Gastrocnemius medialis (tissue), 4 donors: Measurements from ENCODE around the gene DNAJA2. TPM values are rescaled to one million over a fixed set of nuclear protein-coding genes. Genes with fewer than 3 reads are reported as not detected.
"Not testable (repeated sequence)": the region's sequence is repeated elsewhere in the genome, so short reads cannot be mapped to it uniquely, and the experiment has no call there.

Experiments used
- ATAC-seq, 2 donors: fragments of 150-250 bp; one replicate each; pipeline ENCODE4 v1.9.1; 2016
- DNase-seq, 2 donors: peaks; one replicate each; pipeline ENCODE4 v3.0.0-alpha.2; 2019
- H3K27ac ChIP-seq, 4 donors: fragments of 200-600 bp; sonication (generic); 1 replicate in 1 of 4; 2 replicates in 3 of 4; pipeline ENCODE4 v1.5.1; 2016 to 2018; ENCODE audit warnings: mild to moderate bottlenecking in 2 of 4, moderate library complexity in 1 of 4
- H3K27me3 ChIP-seq, 3 donors: fragments of 200-600 bp; sonication (generic) in 2 of 3; 1 replicate in 1 of 3; 2 replicates in 2 of 3; pipeline versions ENCODE4 v1.5.1 to v1.6.0; 2016 to 2019; ENCODE audit warnings: mild to moderate bottlenecking in 1 of 3, moderate library complexity in 1 of 3
- H3K36me3 ChIP-seq, 2 donors: fragments of 200-600 bp; sonication (generic) in 1 of 2; one replicate each; pipeline ENCODE4 v1.5.1; 2017 to 2018
- H3K4me1 ChIP-seq, 2 donors: fragments of 200-600 bp; sonication (generic) in 1 of 2; one replicate each; pipeline ENCODE4 v1.5.1; 2016 to 2017; ENCODE audit warnings: mild to moderate bottlenecking in 2 of 2
- H3K4me3 ChIP-seq, 4 donors: fragments of 200-600 bp; sonication (generic) in 3 of 4; 1 replicate in 1 of 4; 2 replicates in 3 of 4; pipeline ENCODE4 v1.5.1; 2016 to 2019; ENCODE audit warnings: mild to moderate bottlenecking in 2 of 4
- H3K9me3 ChIP-seq, 3 donors: fragments of 200-600 bp; sonication (generic) in 2 of 3; 1 replicate in 1 of 3; 2 replicates in 2 of 3; pipeline ENCODE4 v1.5.1; 2016 to 2019
- POLR2A ChIP-seq, 2 donors: fragments of 450-650 bp; IDR thresholded peaks; one replicate each; pipeline ENCODE4 v1.6.1; 2017; ENCODE audit warnings: antibody characterized with exemption in 2 of 2, mild to moderate bottlenecking in 2 of 2, moderate library complexity in 2 of 2
- in situ Hi-C, 4 donors: fragments of 200-750 bp; cut with MboI; loops; one replicate each; pipeline versions ENCODE4 v1.15.0 to v1.8.0; 2017; ENCODE audit warnings: low sequenced_read_pairs in 4 of 4
- intact Hi-C: fragments of 100-400 bp; cut with DNase I; formaldehyde crosslinking; loops from one replicate; pipeline ENCODE4 v1.15.1; 2023; ENCODE audit warnings: low total_unique reads
- total RNA-seq, 4 donors: library from RNA; depleted of rRNA; stranded (reverse); fragments of >200 nt; gene quantifications; one replicate each; pipeline versions ENCODE4 v1.1.0 to v1.2.3, GENCODE V29; 2016
- TF ChIP-seq, protein P1 (sequence below), 5 experiments: fragments of 450-650 bp in 3 of 5; fragments of 200-600 bp in 2 of 5; sonication (generic) in 2 of 5; IDR thresholded peaks in 4 of 5; conservative IDR thresholded peaks in 1 of 5; 1 replicate in 4 of 5; 2 replicates in 1 of 5; pipeline ENCODE4 v1.5.1; 2016 to 2019; ENCODE audit warnings: antibody characterized with exemption in 5 of 5, mild to moderate bottlenecking in 3 of 5, moderate library complexity in 3 of 5

The DNAJA2 gene
- total RNA-seq, 4 donors from 2014 or later: 57.4 to 79.6 (median 70.5) TPM

DNA sequence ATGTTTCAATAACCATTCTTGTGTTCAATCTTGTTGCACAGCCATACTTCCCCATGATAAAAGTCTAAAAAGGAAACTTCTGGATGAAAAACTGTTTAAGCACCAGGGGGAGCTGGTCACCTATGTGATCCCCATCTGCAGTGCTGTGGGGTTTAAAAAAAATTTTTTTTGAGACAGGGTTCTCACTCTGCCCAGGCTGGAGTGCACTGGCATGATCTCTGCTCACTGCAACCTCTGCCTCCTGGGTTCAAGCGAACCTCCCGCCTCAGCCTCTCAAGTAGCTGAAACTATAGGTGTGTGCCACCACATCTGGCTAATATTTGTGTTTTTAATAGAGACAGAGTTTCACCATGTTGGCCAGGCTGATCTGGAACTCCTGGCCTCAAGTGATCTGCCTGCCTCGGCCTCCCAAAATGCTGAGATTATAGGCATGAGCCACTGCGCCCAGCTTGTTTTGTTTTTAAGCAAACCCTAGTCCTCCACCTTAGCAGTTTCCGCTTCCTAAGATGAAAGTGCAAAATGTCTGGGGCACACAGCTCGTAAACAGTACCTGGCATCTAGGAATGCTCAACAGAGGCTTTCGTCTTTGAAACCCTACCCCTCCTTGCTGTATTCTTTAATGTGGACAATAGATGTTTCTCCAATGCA is 25.4 kb downstream of the DNAJA2 start:
- Histone ChIP-seq H3K9me3 (no peaks in the 10 kb centered on the region), H3K27me3 (no peaks in the 10 kb centered on the region), H3K27ac (no peak overlapping the region), H3K4me1 (no peaks in the 10 kb centered on the region), H3K4me3 (no peak overlapping the region), H3K36me3 (no peaks in the 10 kb centered on the region)
- TF ChIP-seq POLR2A (IDR thresholded peaks at IDR 0.05): no peak
- TF ChIP-seq, protein P1, sequence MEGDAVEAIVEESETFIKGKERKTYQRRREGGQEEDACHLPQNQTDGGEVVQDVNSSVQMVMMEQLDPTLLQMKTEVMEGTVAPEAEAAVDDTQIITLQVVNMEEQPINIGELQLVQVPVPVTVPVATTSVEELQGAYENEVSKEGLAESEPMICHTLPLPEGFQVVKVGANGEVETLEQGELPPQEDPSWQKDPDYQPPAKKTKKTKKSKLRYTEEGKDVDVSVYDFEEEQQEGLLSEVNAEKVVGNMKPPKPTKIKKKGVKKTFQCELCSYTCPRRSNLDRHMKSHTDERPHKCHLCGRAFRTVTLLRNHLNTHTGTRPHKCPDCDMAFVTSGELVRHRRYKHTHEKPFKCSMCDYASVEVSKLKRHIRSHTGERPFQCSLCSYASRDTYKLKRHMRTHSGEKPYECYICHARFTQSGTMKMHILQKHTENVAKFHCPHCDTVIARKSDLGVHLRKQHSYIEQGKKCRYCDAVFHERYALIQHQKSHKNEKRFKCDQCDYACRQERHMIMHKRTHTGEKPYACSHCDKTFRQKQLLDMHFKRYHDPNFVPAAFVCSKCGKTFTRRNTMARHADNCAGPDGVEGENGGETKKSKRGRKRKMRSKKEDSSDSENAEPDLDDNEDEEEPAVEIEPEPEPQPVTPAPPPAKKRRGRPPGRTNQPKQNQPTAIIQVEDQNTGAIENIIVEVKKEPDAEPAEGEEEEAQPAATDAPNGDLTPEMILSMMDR (IDR thresholded peaks at IDR 0.05 in 4 of 5, conservative IDR thresholded peaks at IDR 0.05 in 1 of 5): peak in 1 of 5 experiments; percentile 19
- no peak for ATAC-seq
- in situ Hi-C loops (no loop called here), intact Hi-C loops (loop anchor here (10.0 kb wide), 1 partner anchor 1217 kb away; no protein-coding TSS in a partner anchor)
- DNase-seq: no peak

- intact Hi-C loops: loop anchor here (10.0 kb wide), 1 partner anchor 1220 kb away; no protein-coding TSS in a partner anchor
- H3K4me3 ChIP-seq, in situ Hi-C loops: not testable (repeated sequence)
Observed at GRCh38 chr16:46944713-46945112, 28.8 kb downstream of the DNAJA2 start.

GRCh38 chr16:46937536-46937935 is 35.9 kb downstream of the DNAJA2 start:
- no peaks in the 10 kb centered on the region for H3K27me3 ChIP-seq
- no peak overlapping the region for H3K27ac ChIP-seq
- intact Hi-C loops: no loop called here
- TF ChIP-seq, protein P1 (IDR thresholded peaks at IDR 0.05 in 4 of 5, conservative IDR thresholded peaks at IDR 0.05 in 1 of 5): no peak
- no peak for TF ChIP-seq POLR2A (IDR thresholded peaks at IDR 0.05)
- H3K4me3 ChIP-seq: no peak overlapping the region
- DNase-seq: no peak
- no peaks in the 10 kb centered on the region for H3K4me1 ChIP-seq
- in situ Hi-C loops: no loop called here
- no peak for ATAC-seq
- H3K9me3 ChIP-seq: no peaks in the 10 kb centered on the region
- H3K36me3 ChIP-seq: no peaks in the 10 kb centered on the region

More at GRCh38 chr16:46944713-46945112, 28.8 kb downstream of the DNAJA2 start:
- not testable (repeated sequence) for H3K27ac ChIP-seq, H3K9me3 ChIP-seq, ATAC-seq, H3K27me3 ChIP-seq, DNase-seq, H3K4me1 ChIP-seq, H3K36me3 ChIP-seq

DNA sequence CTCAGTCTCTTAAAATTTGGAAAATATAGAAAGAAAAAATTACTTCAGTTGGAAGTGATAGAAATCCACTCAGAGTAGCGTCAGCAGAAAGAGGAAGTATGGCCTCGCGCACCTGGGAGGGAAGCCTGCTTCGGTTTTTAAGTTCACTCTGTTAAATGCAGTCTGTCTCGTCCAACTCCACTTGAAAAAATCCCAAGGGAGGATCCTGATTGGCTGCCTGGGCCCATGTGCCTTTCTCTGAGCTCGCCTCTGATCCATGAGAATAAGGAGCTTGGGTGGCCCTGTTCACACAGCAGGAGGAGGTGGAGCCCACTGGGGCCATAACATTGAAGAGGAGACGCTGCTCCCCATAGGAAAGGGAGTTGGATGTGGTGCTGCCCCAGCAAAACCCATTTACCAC is 40.7 kb downstream of the DNAJA2 start:
- peaks cover 0 to 5% of the 10 kb centered on the region in 2 donors for H3K36me3 ChIP-seq
- no peak for DNase-seq

DNA sequence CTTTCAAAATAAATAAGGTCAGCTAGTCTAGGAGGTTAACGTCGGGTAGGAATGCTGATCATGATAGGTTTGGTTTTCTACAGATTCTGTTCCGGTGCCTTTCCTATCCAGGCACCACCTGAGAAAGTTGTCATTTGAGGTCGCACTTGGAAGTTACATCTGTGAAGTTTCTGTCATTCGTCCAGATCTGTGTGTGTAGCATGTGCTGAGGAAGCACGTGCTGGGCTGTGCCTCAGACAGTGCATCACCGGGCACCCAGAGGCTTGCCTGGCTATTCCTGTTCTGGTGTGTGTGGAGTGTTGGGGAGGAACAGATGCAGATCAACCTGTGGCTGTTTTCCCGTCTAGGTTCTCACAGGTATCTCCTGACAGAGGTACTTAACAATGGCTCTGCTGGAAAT is 42.6 kb downstream of the DNAJA2 start:
- no peak overlapping the region for H3K27ac ChIP-seq

More for the DNA sequence above, 40.7 kb downstream of the DNAJA2 start:
- no peaks in the 10 kb centered on the region for H3K27me3 ChIP-seq
- no peak overlapping the region for H3K27ac ChIP-seq
- no peaks in the 10 kb centered on the region for H3K4me1 ChIP-seq
- intact Hi-C loops (no loop called here), in situ Hi-C loops (no loop called here)
- no peak overlapping the region for H3K4me3 ChIP-seq
- H3K9me3 ChIP-seq: no peaks in the 10 kb centered on the region
- no peak for ATAC-seq
- TF ChIP-seq POLR2A (IDR thresholded peaks at IDR 0.05): no peak
- TF ChIP-seq, protein P1 (IDR thresholded peaks at IDR 0.05 in 4 of 5, conservative IDR thresholded peaks at IDR 0.05 in 1 of 5): no peak

More for the DNA sequence above, 42.6 kb downstream of the DNAJA2 start:
- H3K4me1 ChIP-seq: peaks cover 9% of the 10 kb centered on the region in 2 donors
- in situ Hi-C loops (no loop called here), intact Hi-C loops (no loop called here)
- H3K27me3 ChIP-seq: no peaks in the 10 kb centered on the region
- no peak for TF ChIP-seq POLR2A (IDR thresholded peaks at IDR 0.05)
- TF ChIP-seq, protein P1 (IDR thresholded peaks at IDR 0.05 in 4 of 5, conservative IDR thresholded peaks at IDR 0.05 in 1 of 5): no peak
- no peaks in the 10 kb centered on the region for H3K9me3 ChIP-seq
- DNase-seq: no peak
- H3K36me3 ChIP-seq: peaks cover 0 to 5% of the 10 kb centered on the region in 2 donors
- no peak overlapping the region for H3K4me3 ChIP-seq
- ATAC-seq: no peak
